Liver (tissue), 9 donors: ENCODE measurements around the gene KNG1. TPM values are rescaled to one million over a fixed set of nuclear protein-coding genes. Genes with fewer than 3 reads are reported as not detected.

ENCODE experiments used
- DNase-seq: peaks from one replicate; pipeline ENCODE4 v3.0.0-alpha.2; 2017; ENCODE audit warnings: low spot score
- H3K27ac ChIP-seq, 2 donors: one replicate each; pipeline ENCODE4 v1.7.0; 2013; ENCODE audit warnings: inconsistent platforms in 2 of 2, low read length in 2 of 2, control low read depth in 1 of 2, low read depth in 1 of 2, mild to moderate bottlenecking in 1 of 2
- H3K27me3 ChIP-seq, 4 donors: one replicate each; pipeline versions ENCODE4 v1.6.1 to v1.7.0; 2013; ENCODE audit warnings: low read length in 3 of 4, inconsistent platforms in 1 of 4, mild to moderate bottlenecking in 1 of 4, moderate library complexity in 1 of 4; ENCODE audit not compliant: control insufficient read depth in 4 of 4, insufficient read depth in 4 of 4
- H3K36me3 ChIP-seq, 4 donors: one replicate each; pipeline versions ENCODE4 v1.6.1 to v1.7.0; 2013; ENCODE audit warnings: low read length in 3 of 4, mild to moderate bottlenecking in 3 of 4, low read depth in 1 of 4, moderate library complexity in 1 of 4; ENCODE audit not compliant: control insufficient read depth in 4 of 4, insufficient read depth in 3 of 4
- H3K4me1 ChIP-seq, 4 donors: one replicate each; pipeline versions ENCODE4 v1.6.1 to v1.7.0; 2013; ENCODE audit warnings: low read length in 3 of 4, mild to moderate bottlenecking in 3 of 4, moderate library complexity in 1 of 4; ENCODE audit not compliant: control insufficient read depth in 4 of 4, insufficient read depth in 4 of 4
- H3K4me3 ChIP-seq, 3 donors: one replicate each; pipeline versions ENCODE4 v1.6.1 to v1.7.0; 2013; ENCODE audit warnings: low read length in 3 of 3, control low read depth in 1 of 3, low read depth in 1 of 3, mild to moderate bottlenecking in 1 of 3
- H3K9ac ChIP-seq, 2 donors: one replicate each; pipeline ENCODE4 v1.7.0; 2013; ENCODE audit warnings: low read length in 2 of 2, mild to moderate bottlenecking in 2 of 2, moderate library complexity in 2 of 2, control low read depth in 1 of 2, low read depth in 1 of 2
- H3K9me3 ChIP-seq, 4 donors: one replicate each; pipeline versions ENCODE4 v1.6.1 to v1.7.0; 2013; ENCODE audit warnings: low read length in 3 of 4; ENCODE audit not compliant: control insufficient read depth in 4 of 4
- CTCF ChIP-seq: fragments of 150-350 bp; IDR thresholded peaks from 2 replicates; pipeline ENCODE4 v1.5.1; 2017; ENCODE audit warnings: improper control_type of control experiment, low read depth, low read length; ENCODE audit not compliant: missing input control
- EGR1 ChIP-seq, 2 donors: IDR thresholded peaks; 2 replicates each; pipeline ENCODE4 v1.6.1; 2016 to 2018; ENCODE audit warnings: antibody characterized with exemption in 2 of 2, low read depth in 2 of 2
- FOXA1 ChIP-seq: IDR thresholded peaks from 2 replicates; pipeline ENCODE4 v1.6.1; 2016; ENCODE audit warnings: antibody characterized with exemption
- FOXA2 ChIP-seq: IDR thresholded peaks from 2 replicates; pipeline ENCODE4 v1.6.1; 2016; ENCODE audit warnings: antibody characterized with exemption
- GABPA ChIP-seq, 2 donors: IDR thresholded peaks in 1 of 2; conservative IDR thresholded peaks in 1 of 2; 2 replicates each; pipeline ENCODE4 v1.6.1; 2016; ENCODE audit warnings: antibody characterized with exemption in 2 of 2, mild to moderate bottlenecking in 1 of 2, moderate library complexity in 1 of 2
- HNF4A ChIP-seq, 2 donors: conservative IDR thresholded peaks; 2 replicates each; pipeline ENCODE4 v1.6.1; 2016; ENCODE audit warnings: antibody characterized with exemption in 2 of 2, mild to moderate bottlenecking in 2 of 2
- HNF4G ChIP-seq: IDR thresholded peaks from 2 replicates; pipeline ENCODE4 v1.6.1; 2016; ENCODE audit warnings: antibody characterized with exemption
- MAX ChIP-seq: IDR thresholded peaks from 2 replicates; pipeline ENCODE4 v1.6.1; 2016; ENCODE audit warnings: antibody characterized with exemption
- RAD21 ChIP-seq, 2 donors: IDR thresholded peaks; 2 replicates each; pipeline ENCODE4 v1.6.1; 2016; ENCODE audit warnings: antibody characterized with exemption in 2 of 2, mild to moderate bottlenecking in 2 of 2
- REST ChIP-seq: IDR thresholded peaks from 2 replicates; pipeline ENCODE4 v1.6.1; 2016; ENCODE audit warnings: antibody characterized with exemption, mild to moderate bottlenecking
- RXRA ChIP-seq, 2 donors: IDR thresholded peaks; 2 replicates each; pipeline ENCODE4 v1.6.1; 2017 to 2018; ENCODE audit warnings: antibody characterized with exemption in 2 of 2, mild to moderate bottlenecking in 1 of 2
- SP1 ChIP-seq: IDR thresholded peaks from 2 replicates; pipeline ENCODE4 v1.6.1; 2018; ENCODE audit warnings: antibody characterized with exemption, mild to moderate bottlenecking
- TAF1 ChIP-seq: conservative IDR thresholded peaks from 2 replicates; pipeline ENCODE4 v1.6.1; 2016; ENCODE audit warnings: antibody characterized with exemption, mild to moderate bottlenecking
- YY1 ChIP-seq: IDR thresholded peaks from 2 replicates; pipeline ENCODE4 v1.6.1; 2016; ENCODE audit warnings: antibody characterized with exemption, mild to moderate bottlenecking
- ZBTB33 ChIP-seq: IDR thresholded peaks from 2 replicates; pipeline ENCODE4 v1.6.1; 2016; ENCODE audit warnings: antibody characterized with exemption
- WGBS: extraction: QIAGEN DNeasy Blood & Tissue Kit; methylation state at CpG from one replicate; pipeline ENCODE4 v1.1.7; 2013; 5-methylcytosine and 5-hydroxymethylcytosine counted together
- polyA plus RNA-seq, 2 donors: library from polyadenylated mRNA; stranded (reverse) in 1 of 2; unstranded in 1 of 2; fragments of 200-250 nt in 1 of 2; fragments of >200 nt in 1 of 2; fragmentation: Nextera tagmentation in 1 of 2; extraction: Ambion mirVana in 1 of 2; gene quantifications; one replicate each; pipeline versions ENCODE4 v1.2.1 to v1.2.3, GENCODE V29; 2013 to 2015
- total RNA-seq, 2 donors: library from RNA; depleted of rRNA; stranded (reverse); fragments of >200 nt; gene quantifications; one replicate each; pipeline ENCODE4 v1.2.3, GENCODE V29; 2014
- donor health status: healthy.
- donor health status: healthy.
- donor health status: healthy.
- donor health status: healthy.
- donor health status: healthy.

Gene KNG1
- total and polyA plus RNA-seq, 4 donors: 605 to 918 (median 716) TPM

- no peak for TF ChIP-seq HNF4G
- no peak for TF ChIP-seq TAF1
- TF ChIP-seq CTCF: no peak
- TF ChIP-seq YY1: no peak
- TF ChIP-seq MAX: no peak
- no peak for TF ChIP-seq RAD21 (IDR thresholded peaks at IDR 0.05)
- no peak for TF ChIP-seq RXRA (IDR thresholded peaks at IDR 0.05)
- TF ChIP-seq HNF4A (conservative IDR thresholded peaks at IDR 0.05): no peak
- no peak for TF ChIP-seq EGR1 (IDR thresholded peaks at IDR 0.05; ENCODE audit: low read depth in 2 of 2)
- TF ChIP-seq REST: no peak
- no peak for TF ChIP-seq FOXA2
- Histone ChIP-seq H3K4me3 (no peak overlapping the region), H3K9me3 (no peaks in the 10 kb centered on the region), H3K9ac (no peak overlapping the region), H3K36me3 (peaks cover 0 to 11% (median 9%) of the 10 kb centered on the region in 4 donors), H3K4me1 (peaks cover 0 to 9% (median 3%) of the 10 kb centered on the region in 4 donors), H3K27me3 (no peaks in the 10 kb centered on the region), H3K27ac (no peak overlapping the region)
- DNase-seq: no peak
- WGBS: 98% methylated on average over 1 of the region's 1 CpG
These were observed 36.3 kb upstream of the KNG1 start for GRCh38 chr3:186680869-186681268.

GRCh38 chr3:186682812-186683211 is 34.3 kb upstream of the KNG1 start:
- DNase-seq: no peak
- peaks cover 0 to 9% (median 3%) of the 10 kb centered on the region in 4 donors for H3K4me1 ChIP-seq
- no peaks in the 10 kb centered on the region for H3K27me3 ChIP-seq
- 71% methylated on average over 3 of the region's 3 CpGs for WGBS
- no peaks in the 10 kb centered on the region for H3K36me3 ChIP-seq
- no peak overlapping the region for H3K9ac ChIP-seq
- H3K27ac ChIP-seq: no peak overlapping the region
- H3K9me3 ChIP-seq: no peaks in the 10 kb centered on the region
- no peak for TF ChIP-seq ZBTB33
- TF ChIP-seq MAX: no peak
- TF ChIP-seq FOXA2: no peak
- TF ChIP-seq GABPA (IDR thresholded peaks at IDR 0.05 in 1 of 2, conservative IDR thresholded peaks at IDR 0.05 in 1 of 2): no peak
- no peak for TF ChIP-seq SP1
- TF ChIP-seq FOXA1: no peak
- no peak for TF ChIP-seq TAF1
- no peak for TF ChIP-seq RAD21 (IDR thresholded peaks at IDR 0.05)
- no peak for TF ChIP-seq YY1
- TF ChIP-seq HNF4A (conservative IDR thresholded peaks at IDR 0.05): no peak
- TF ChIP-seq HNF4G: no peak
- no peak for TF ChIP-seq RXRA (IDR thresholded peaks at IDR 0.05)
- no peak overlapping the region for H3K4me3 ChIP-seq
